ENCODE measurements around the gene KIZ.

Gene KIZ

DNA sequence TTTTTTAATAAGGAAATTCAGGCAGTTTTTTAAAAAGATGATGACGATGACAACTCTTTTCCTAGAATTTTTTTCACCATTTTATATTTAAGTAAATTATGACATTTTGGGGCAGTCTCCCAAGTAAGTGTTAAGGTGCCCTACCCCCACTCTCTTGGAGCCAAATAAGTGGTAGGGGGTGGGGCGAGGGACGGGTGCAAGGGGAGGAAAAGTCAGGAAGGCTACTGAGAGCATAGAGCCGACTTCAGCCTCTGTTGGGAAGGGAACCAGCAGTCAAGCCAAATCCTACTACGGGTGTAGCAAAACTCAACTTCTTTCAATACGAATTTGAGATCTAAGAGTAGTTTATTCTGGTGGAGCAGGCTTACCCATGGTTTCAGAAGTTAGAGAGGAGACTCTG is 54.4 kb downstream of the KIZ start:
- DNase-seq (ENCODE audit: low spot score), result no peak
- in situ Hi-C loops (cut with MboI; ENCODE audit: low pct_unique_long_range_greater_than_20kb, low sequenced_read_pairs, unreplicated experiment), result no loop called here
- TF ChIP-seq, protein P1, sequence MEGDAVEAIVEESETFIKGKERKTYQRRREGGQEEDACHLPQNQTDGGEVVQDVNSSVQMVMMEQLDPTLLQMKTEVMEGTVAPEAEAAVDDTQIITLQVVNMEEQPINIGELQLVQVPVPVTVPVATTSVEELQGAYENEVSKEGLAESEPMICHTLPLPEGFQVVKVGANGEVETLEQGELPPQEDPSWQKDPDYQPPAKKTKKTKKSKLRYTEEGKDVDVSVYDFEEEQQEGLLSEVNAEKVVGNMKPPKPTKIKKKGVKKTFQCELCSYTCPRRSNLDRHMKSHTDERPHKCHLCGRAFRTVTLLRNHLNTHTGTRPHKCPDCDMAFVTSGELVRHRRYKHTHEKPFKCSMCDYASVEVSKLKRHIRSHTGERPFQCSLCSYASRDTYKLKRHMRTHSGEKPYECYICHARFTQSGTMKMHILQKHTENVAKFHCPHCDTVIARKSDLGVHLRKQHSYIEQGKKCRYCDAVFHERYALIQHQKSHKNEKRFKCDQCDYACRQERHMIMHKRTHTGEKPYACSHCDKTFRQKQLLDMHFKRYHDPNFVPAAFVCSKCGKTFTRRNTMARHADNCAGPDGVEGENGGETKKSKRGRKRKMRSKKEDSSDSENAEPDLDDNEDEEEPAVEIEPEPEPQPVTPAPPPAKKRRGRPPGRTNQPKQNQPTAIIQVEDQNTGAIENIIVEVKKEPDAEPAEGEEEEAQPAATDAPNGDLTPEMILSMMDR (IDR thresholded peaks at IDR 0.05; ENCODE audit: extremely low read depth, insufficient read depth, missing control alignments), result no peak

DNA sequence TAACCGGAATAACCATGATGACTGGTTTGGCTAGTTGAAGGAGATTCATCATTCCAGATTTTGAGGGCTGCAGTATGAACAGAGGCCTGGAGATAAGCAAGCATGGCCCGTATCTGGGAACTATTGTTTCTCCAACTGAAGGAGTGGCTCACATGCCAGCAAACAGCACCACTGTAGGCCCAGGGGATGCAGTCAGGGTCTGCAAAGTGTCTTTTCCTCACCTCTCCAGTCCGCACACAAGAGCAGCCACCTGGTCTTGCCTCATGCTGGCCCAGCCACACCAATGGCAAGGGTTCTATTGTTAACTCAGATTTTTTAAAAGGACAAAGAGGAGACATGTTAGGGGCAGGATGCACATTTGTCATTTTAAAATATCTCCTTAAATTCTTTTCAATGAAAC is 55.1 kb downstream of the KIZ start:
- TF ChIP-seq, protein P1 (IDR thresholded peaks at IDR 0.05; ENCODE audit: extremely low read depth, insufficient read depth, missing control alignments), result no peak
- no peak for DNase-seq (ENCODE audit: low spot score)
- in situ Hi-C loops (cut with MboI; ENCODE audit: low pct_unique_long_range_greater_than_20kb, low sequenced_read_pairs, unreplicated experiment), result no loop called here

DNA sequence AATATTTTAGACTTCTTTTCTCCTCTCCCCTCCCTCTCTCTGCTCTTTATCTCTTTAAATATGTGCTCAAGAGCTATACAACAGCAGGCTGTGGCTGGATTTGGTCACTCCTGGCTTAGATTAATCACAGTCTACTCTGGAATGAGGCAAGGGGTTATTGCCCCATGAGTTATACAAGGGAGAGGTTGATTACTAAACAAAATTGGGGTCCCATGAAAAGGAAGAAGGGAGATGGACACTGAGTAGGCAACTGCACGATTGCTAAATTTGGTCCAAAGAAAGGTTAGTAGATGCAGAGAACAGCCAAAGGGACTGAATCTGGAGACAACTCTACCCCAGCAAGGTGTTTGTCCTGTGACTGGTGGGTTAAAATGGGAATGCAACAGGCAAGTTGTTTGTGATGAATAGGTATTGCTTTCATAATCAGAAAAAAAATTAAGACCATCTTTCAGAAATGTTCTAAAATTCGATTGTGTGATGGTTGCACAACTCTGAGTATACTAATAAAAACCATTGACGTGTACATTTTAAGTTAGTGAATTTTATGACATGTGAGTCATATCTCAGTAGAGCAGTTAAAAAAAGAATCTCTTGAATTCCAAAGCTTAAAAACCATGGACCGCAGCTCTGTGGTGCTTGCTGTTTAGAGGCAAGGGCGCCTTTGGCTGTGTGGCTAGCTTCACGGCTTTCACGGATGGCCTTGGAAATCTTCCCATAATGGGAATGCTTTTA is 57.1 kb downstream of the KIZ start:
- DNase-seq (ENCODE audit: low spot score), result no peak
- in situ Hi-C loops (cut with MboI; ENCODE audit: low pct_unique_long_range_greater_than_20kb, low sequenced_read_pairs, unreplicated experiment), result no loop called here
- TF ChIP-seq, protein P1 (IDR thresholded peaks at IDR 0.05; ENCODE audit: extremely low read depth, insufficient read depth, missing control alignments), result no peak

DNA sequence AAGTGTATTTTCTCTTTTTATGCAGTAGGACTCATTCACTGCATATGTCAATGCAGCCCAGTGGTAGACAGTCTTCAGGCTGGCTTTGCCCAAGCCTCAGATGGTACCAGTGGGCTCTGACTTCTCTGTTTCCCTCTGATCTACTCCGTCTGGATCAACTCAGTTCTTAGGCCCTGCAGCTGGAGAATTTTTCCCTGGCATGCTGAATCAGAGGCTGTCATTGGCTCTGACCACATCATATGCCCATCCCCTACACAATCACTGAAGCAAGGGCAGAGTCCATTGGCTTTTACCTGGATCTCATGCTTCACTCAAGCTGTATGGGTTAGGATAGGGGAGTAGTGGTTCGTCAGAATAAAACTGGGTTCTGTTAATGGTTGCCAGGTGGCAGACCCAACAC is 57.8 kb downstream of the KIZ start:
- in situ Hi-C loops (cut with MboI; ENCODE audit: low pct_unique_long_range_greater_than_20kb, low sequenced_read_pairs, unreplicated experiment), result no loop called here
- DNase-seq (ENCODE audit: low spot score), result no peak
- TF ChIP-seq, protein P1 (IDR thresholded peaks at IDR 0.05; ENCODE audit: extremely low read depth, insufficient read depth, missing control alignments), result no peak

DNA sequence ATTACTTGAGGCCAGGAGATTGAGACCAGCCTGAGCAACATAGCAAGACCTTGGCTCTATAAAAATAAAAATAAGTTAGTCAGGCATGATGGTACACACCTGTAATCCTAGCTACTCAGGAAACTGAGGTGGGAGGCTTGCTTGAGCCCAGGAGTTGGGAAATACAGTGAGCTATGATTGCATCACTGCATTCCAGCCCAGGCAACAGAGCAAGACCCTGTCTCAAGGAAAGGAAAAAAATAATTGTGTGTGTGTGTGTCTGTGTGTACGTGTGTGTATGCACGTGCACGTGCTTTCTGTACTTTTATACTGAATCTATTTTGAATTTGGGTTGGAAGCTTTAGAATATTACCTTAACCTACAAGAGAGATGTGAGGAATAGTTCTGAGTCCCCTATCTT is 58.9 kb downstream of the KIZ start:
- no peak for DNase-seq (ENCODE audit: low spot score)
- in situ Hi-C loops (cut with MboI; ENCODE audit: low pct_unique_long_range_greater_than_20kb, low sequenced_read_pairs, unreplicated experiment), result no loop called here
- TF ChIP-seq, protein P1 (IDR thresholded peaks at IDR 0.05; ENCODE audit: extremely low read depth, insufficient read depth, missing control alignments), result no peak

DNA sequence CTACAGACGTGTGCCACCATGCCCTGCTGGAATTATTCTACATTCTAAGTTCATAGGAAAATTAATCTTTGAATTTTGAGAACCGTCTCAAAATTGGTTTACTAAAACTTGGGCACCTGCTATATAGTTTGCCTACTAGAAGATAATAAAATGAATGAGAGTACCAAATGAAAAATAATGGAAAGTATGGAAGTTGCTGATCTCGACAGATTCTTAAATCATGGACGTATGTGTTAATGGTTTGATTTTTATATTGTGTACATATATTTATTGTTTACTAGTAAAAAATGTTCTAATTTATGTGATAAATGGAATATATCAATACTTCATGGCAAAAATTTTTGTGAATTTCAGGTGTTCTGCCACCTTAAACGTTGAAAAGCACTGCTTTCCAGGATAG is 60.0 kb downstream of the KIZ start:
- TF ChIP-seq, protein P1 (IDR thresholded peaks at IDR 0.05; ENCODE audit: extremely low read depth, insufficient read depth, missing control alignments), result no peak
- no peak for DNase-seq (ENCODE audit: low spot score)
- in situ Hi-C loops (cut with MboI; ENCODE audit: low pct_unique_long_range_greater_than_20kb, low sequenced_read_pairs, unreplicated experiment), result no loop called here

Measured in GM13977 (cell line).